Measurements from ENCODE around the gene RHBDL1. TPM values are rescaled to one million over a fixed set of nuclear protein-coding genes. Genes with fewer than 3 reads are reported as not detected.

RHBDL1 gene
- total RNA-seq, 2 experiments from 2014 or later, result 0.79 to 0.89 TPM

GRCh38 chr16:631808-632358 lies 43.6 kb upstream of the RHBDL1 start:
- Mint-ChIP-seq H3K4me3 (no peak overlapping the region), H3K36me3 (ENCODE audit: low read depth) (peaks cover 3% of the 10 kb centered on the region), H3K4me1 (ENCODE audit: low read depth) (peaks cover 6% of the 10 kb centered on the region), H3K9me3 (no peaks in the 10 kb centered on the region), H3K27me3 (no peaks in the 10 kb centered on the region), H3K27ac (no peak overlapping the region)
- ChIA-PET CTCF (no interaction called here), POLR2A (no interaction called here)
- no peak for DNase-seq
- intact Hi-C loops (cut with micrococcal nuclease), result no loop called here
- no peak for ATAC-seq
- no peak for TF ChIP-seq CTCF (IDR thresholded peaks at IDR 0.05)

GRCh38 chr16:632486-633335 lies 42.8 kb upstream of the RHBDL1 start:
- DNase-seq (no peak), ATAC-seq (no peak)
- TF ChIP-seq CTCF (IDR thresholded peaks at IDR 0.05), result no peak
- no peak overlapping the region for H3K27ac Mint-ChIP-seq
- H3K36me3 Mint-ChIP-seq (ENCODE audit: low read depth), result peaks cover 3% of the 10 kb centered on the region
- no peaks in the 10 kb centered on the region for H3K9me3 Mint-ChIP-seq
- peaks cover 8% of the 10 kb centered on the region for H3K4me1 Mint-ChIP-seq (ENCODE audit: low read depth)
- no peak overlapping the region for H3K4me3 Mint-ChIP-seq
- H3K27me3 Mint-ChIP-seq, result no peaks in the 10 kb centered on the region
- POLR2A ChIA-PET, result no interaction called here
- intact Hi-C loops (cut with micrococcal nuclease), result no loop called here
- CTCF ChIA-PET, result no interaction called here

- ChIA-PET CTCF (interaction anchor here (1.1 kb wide), 1 partner anchor 9 kb away, joined by 3 read pairs; no protein-coding TSS in a partner anchor), POLR2A (interaction anchor here (0.9 to 1.2 kb wide), 2 partner anchors 10 to 51 kb away, joined by 3 read pairs; no protein-coding TSS in a partner anchor)
- Mint-ChIP-seq H3K4me1 (ENCODE audit: low read depth) (peaks cover 11% of the 10 kb centered on the region), H3K36me3 (ENCODE audit: low read depth) (peaks cover 3% of the 10 kb centered on the region), H3K27ac (no peak overlapping the region), H3K27me3 (no peaks in the 10 kb centered on the region), H3K4me3 (no peak overlapping the region), H3K9me3 (no peaks in the 10 kb centered on the region)
- DNase-seq, result no peak
- ATAC-seq, result no peak
- TF ChIP-seq CTCF (IDR thresholded peaks at IDR 0.05), result no peak
- intact Hi-C loops (cut with micrococcal nuclease), result no loop called here
Measured at GRCh38 chr16:633336-634050, 42.0 kb upstream of the RHBDL1 start.

- CTCF ChIA-PET, result interaction anchor here (1.1 kb wide), 1 partner anchor 10 kb away, joined by 3 read pairs; no protein-coding TSS in a partner anchor
- POLR2A ChIA-PET, result interaction anchor here (0.9 to 1.2 kb wide), 2 partner anchors 9 to 51 kb away, joined by 3 read pairs; no protein-coding TSS in a partner anchor
- Mint-ChIP-seq H3K4me1 (ENCODE audit: low read depth) (peaks cover 11% of the 10 kb centered on the region), H3K4me3 (peak overlapping the region; percentile 89), H3K36me3 (ENCODE audit: low read depth) (peaks cover 3% of the 10 kb centered on the region), H3K27me3 (no peaks in the 10 kb centered on the region), H3K9me3 (no peaks in the 10 kb centered on the region), H3K27ac (no peak overlapping the region)
- ATAC-seq (no peak), DNase-seq (no peak)
- no peak for TF ChIP-seq CTCF (IDR thresholded peaks at IDR 0.05)
- intact Hi-C loops (cut with micrococcal nuclease), result no loop called here
Measured at GRCh38 chr16:634051-634670, 41.3 kb upstream of the RHBDL1 start.

Measured in activated CD8-positive, alpha-beta T cell treated with anti-CD3 and anti-CD28 coated beads for 36 hours (primary cell).